Neural cell (in vitro differentiated cells): ENCODE measurements around the gene CACNA1E.

Experiments used
- EZH2 ChIP-seq: fragments of 200-600, 300-800 bp; shearing (Covaris generic), sonication (generic); IDR thresholded peaks from 2 replicates; pipeline ENCODE4 v1.6.1; 2014; ENCODE audit warnings: antibody characterized with exemption, low read length, borderline replicate concordance, mild to moderate bottlenecking; ENCODE audit not compliant: insufficient read depth, poor library complexity, severe bottlenecking
- TF ChIP-seq, protein P1 (sequence below): fragments of 450-650 bp; IDR thresholded peaks from 2 replicates; pipeline ENCODE4 v1.5.1; 2014; ENCODE audit warnings: antibody characterized with exemption, mild to moderate bottlenecking, moderate library complexity; ENCODE audit not compliant: poor library complexity, severe bottlenecking

DNA sequence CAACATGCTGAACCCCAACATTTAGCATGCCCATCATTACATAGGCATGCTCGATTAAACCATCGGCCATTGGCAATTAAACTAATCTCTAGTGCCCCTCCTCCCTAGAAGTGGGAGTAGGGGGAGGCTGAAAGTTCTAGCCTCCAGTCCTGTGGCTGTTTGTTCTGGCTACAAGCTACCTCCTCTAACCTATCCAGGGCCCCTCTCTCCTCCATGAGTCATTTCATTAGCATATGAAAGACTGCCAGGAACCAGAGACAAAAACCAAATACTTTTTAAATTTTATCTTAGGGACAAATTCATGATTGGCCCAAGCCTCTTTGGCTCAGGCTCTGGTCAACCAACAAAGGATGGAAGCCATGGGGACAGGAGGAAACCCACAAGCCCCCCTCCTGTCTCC lies 231.1 kb downstream of the CACNA1E start:
- TF ChIP-seq, protein P1, sequence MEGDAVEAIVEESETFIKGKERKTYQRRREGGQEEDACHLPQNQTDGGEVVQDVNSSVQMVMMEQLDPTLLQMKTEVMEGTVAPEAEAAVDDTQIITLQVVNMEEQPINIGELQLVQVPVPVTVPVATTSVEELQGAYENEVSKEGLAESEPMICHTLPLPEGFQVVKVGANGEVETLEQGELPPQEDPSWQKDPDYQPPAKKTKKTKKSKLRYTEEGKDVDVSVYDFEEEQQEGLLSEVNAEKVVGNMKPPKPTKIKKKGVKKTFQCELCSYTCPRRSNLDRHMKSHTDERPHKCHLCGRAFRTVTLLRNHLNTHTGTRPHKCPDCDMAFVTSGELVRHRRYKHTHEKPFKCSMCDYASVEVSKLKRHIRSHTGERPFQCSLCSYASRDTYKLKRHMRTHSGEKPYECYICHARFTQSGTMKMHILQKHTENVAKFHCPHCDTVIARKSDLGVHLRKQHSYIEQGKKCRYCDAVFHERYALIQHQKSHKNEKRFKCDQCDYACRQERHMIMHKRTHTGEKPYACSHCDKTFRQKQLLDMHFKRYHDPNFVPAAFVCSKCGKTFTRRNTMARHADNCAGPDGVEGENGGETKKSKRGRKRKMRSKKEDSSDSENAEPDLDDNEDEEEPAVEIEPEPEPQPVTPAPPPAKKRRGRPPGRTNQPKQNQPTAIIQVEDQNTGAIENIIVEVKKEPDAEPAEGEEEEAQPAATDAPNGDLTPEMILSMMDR: no peak
- no peak for TF ChIP-seq EZH2
